HepG2 (cell line): ENCODE results near the gene GPATCH4. TPM values are rescaled to one million over a fixed set of nuclear protein-coding genes. Genes with fewer than 3 reads are reported as not detected.
A peak's percentile ranks its signal among the peaks of the same experiment; 100 is the strongest.

Experiments used
- DR1 ChIP-seq: sonication (generic); formaldehyde crosslinking; IDR thresholded peaks from 2 replicates; pipeline ENCODE4 v1.8.0; 2021; ENCODE audit warnings: mild to moderate bottlenecking, missing genetic modification reagents, inconsistent platforms
- EED ChIP-seq: sonication (generic); formaldehyde crosslinking; IDR thresholded peaks from 2 replicates; pipeline ENCODE4 v1.5.0; 2020; ENCODE audit warnings: mild to moderate bottlenecking, missing genetic modification reagents
- FOXJ3 ChIP-seq: sonication (generic); formaldehyde crosslinking; IDR thresholded peaks from 2 replicates; pipeline ENCODE4 v1.4.0; 2020; ENCODE audit warnings: missing genetic modification reagents, mild to moderate bottlenecking, borderline replicate concordance
- FOXO1 ChIP-seq: sonication (generic); formaldehyde crosslinking; IDR thresholded peaks from 2 replicates; pipeline ENCODE4 v1.4.0; 2020; ENCODE audit warnings: missing genetic modification reagents
- HCFC1 ChIP-seq: fragments of 150-350 bp; IDR thresholded peaks from 2 replicates; pipeline ENCODE4 v1.6.1; 2014; ENCODE audit warnings: low read depth, low read length
- POLR2A ChIP-seq, 2 experiments: IDR thresholded peaks; 2 replicates each; pipeline ENCODE4 v1.6.1; 2011; ENCODE audit warnings: low read depth in 2 of 2, low read length in 2 of 2, mild to moderate bottlenecking in 1 of 2, moderate library complexity in 1 of 2; ENCODE audit not compliant: insufficient read depth in 1 of 2
- RFX3 ChIP-seq: IDR thresholded peaks from 2 replicates; pipeline ENCODE4 v1.6.1; 2016; ENCODE audit warnings: missing biosample characterization, missing genetic modification reagents
- SALL2 ChIP-seq: sonication (generic); formaldehyde crosslinking; IDR thresholded peaks from 2 replicates; pipeline ENCODE4 v1.8.1; 2023; ENCODE audit warnings: mild to moderate bottlenecking, missing genetic modification reagents, inconsistent platforms
- TCF7L2 ChIP-seq: IDR thresholded peaks from 2 replicates; pipeline ENCODE4 v1.6.1; 2011; ENCODE audit warnings: mild to moderate bottlenecking, low read depth, low read length, moderate library complexity
- ZNF354B ChIP-seq: sonication (generic); formaldehyde crosslinking; IDR thresholded peaks from 2 replicates; pipeline ENCODE4 v1.8.0; 2022; ENCODE audit warnings: mild to moderate bottlenecking, missing genetic modification reagents
- ZNF607 ChIP-seq: sonication (generic); formaldehyde crosslinking; IDR thresholded peaks from 2 replicates; pipeline ENCODE4 v1.5.1; 2020; ENCODE audit warnings: missing genetic modification reagents, mild to moderate bottlenecking, borderline replicate concordance
- ZNF629 ChIP-seq: sonication (generic); formaldehyde crosslinking; conservative IDR thresholded peaks from 2 replicates; pipeline ENCODE4 v1.5.0; 2020; ENCODE audit warnings: missing genetic modification reagents
- ZNF720 ChIP-seq: sonication (generic); formaldehyde crosslinking; IDR thresholded peaks from 2 replicates; pipeline ENCODE4 v1.4.0; 2020; ENCODE audit warnings: missing genetic modification reagents
- polyA plus RNA-seq, 8 experiments: library from polyadenylated mRNA; depleted of rRNA in 3 of 8; stranded (reverse) in 7 of 8; unstranded in 1 of 8; fragments of >200 nt; fragmentation: Illumina TruSeq in 4 of 8; extraction: Trizol in 4 of 8; gene quantifications; 2 replicates each; pipeline versions ENCODE4 v1.2.1 to v1.2.3, GENCODE V29; 2011 to 2016; ENCODE audit warnings: low read depth in 4 of 8, missing spikeins in 1 of 8, mixed read lengths in 1 of 8; ENCODE audit not compliant: insufficient read depth in 1 of 8
- total RNA-seq, 5 experiments: library from RNA; depleted of rRNA; stranded (reverse); fragments of >200 nt; fragmentation: Illumina TruSeq; extraction: Trizol; gene quantifications; 2 replicates each; pipeline ENCODE4 v1.2.3, GENCODE V29; 2016; ENCODE audit warnings: low read depth in 1 of 5
- TF ChIP-seq, protein P1 (sequence below): sonication (generic); formaldehyde crosslinking; IDR thresholded peaks from 2 replicates; pipeline ENCODE4 v1.4.0; 2020; ENCODE audit warnings: missing genetic modification reagents, borderline replicate concordance
- TF ChIP-seq, protein P2 (sequence below): sonication (generic); formaldehyde crosslinking; IDR thresholded peaks from 2 replicates; pipeline ENCODE4 v1.9.0; 2021; ENCODE audit warnings: missing genetic modification reagents, borderline replicate concordance
- TF ChIP-seq, protein P3 (sequence below): sonication (generic); formaldehyde crosslinking; IDR thresholded peaks from 2 replicates; pipeline ENCODE4 v1.4.0; 2020; ENCODE audit warnings: missing genetic modification reagents, mild to moderate bottlenecking, borderline replicate concordance
- TF ChIP-seq, protein P4 (sequence below): IDR thresholded peaks from 2 replicates; pipeline ENCODE4 v1.6.1; 2018; ENCODE audit warnings: missing genetic modification reagents, mild to moderate bottlenecking, missing compliant biosample characterization
- TF ChIP-seq, protein P5 (sequence below): sonication (generic); formaldehyde crosslinking; IDR thresholded peaks from 2 replicates; pipeline ENCODE4 v1.4.0; 2020; ENCODE audit warnings: missing genetic modification reagents

The GPATCH4 gene
- total and polyA plus RNA-seq, 2 of the 13 experiments (the other 11 are each of a cell fraction or from before 2014, with no cell fraction given): 19.2 to 37.9 TPM

DNA sequence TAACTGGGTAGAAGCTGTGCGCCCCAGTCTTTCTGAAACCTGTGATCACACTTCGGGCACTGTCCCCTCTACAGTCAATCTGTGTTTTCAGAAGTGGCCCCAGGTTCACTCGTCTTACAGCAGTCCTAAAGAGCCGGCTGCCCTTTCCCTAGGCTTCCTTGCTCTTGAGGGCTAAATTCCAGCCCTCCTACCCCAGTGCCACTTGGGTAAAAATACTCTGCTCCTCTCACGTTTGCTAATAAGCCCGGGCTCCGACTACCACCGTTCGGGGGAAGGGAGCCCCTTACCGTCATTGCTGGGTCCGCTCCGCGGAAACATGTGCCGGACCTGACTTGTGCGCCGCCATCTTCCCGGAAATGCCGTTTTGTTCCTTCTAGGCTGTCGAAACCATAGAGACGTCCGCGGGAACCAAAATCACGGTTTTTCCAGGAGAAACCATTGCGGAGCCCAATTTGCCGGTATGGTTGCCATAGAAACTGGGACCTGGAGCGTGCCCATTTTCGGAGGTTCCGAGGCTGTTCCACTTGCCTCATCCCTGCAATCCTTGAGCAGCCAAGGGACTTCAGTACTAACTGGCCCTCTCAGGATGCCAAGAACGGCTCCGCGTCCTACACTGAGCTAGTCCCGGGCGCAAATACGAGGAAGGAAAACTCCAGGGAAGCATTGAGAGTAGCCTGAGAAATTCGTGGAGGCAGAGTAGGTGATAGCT lies at the start of gene GPATCH4 (continued):
- TF ChIP-seq, protein P1, sequence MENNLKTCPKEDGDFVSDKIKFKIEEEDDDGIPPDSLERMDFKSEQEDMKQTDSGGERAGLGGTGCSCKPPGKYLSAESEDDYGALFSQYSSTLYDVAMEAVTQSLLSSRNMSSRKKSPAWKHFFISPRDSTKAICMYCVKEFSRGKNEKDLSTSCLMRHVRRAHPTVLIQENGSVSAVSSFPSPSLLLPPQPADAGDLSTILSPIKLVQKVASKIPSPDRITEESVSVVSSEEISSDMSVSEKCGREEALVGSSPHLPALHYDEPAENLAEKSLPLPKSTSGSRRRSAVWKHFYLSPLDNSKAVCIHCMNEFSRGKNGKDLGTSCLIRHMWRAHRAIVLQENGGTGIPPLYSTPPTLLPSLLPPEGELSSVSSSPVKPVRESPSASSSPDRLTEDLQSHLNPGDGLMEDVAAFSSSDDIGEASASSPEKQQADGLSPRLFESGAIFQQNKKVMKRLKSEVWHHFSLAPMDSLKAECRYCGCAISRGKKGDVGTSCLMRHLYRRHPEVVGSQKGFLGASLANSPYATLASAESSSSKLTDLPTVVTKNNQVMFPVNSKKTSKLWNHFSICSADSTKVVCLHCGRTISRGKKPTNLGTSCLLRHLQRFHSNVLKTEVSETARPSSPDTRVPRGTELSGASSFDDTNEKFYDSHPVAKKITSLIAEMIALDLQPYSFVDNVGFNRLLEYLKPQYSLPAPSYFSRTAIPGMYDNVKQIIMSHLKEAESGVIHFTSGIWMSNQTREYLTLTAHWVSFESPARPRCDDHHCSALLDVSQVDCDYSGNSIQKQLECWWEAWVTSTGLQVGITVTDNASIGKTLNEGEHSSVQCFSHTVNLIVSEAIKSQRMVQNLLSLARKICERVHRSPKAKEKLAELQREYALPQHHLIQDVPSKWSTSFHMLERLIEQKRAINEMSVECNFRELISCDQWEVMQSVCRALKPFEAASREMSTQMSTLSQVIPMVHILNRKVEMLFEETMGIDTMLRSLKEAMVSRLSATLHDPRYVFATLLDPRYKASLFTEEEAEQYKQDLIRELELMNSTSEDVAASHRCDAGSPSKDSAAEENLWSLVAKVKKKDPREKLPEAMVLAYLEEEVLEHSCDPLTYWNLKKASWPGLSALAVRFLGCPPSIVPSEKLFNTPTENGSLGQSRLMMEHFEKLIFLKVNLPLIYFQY (CRISPR knock-in tag): no peak; the same call in 1 of the 2 replicates
- TF ChIP-seq POLR2A (IDR thresholded peaks at IDR 0.05; ENCODE audit: insufficient read depth in 1 of 2, low read depth in 2 of 2, low read length in 2 of 2) (peak; percentile 85 to 90), TCF7L2 (no peak), FOXO1 (no peak), ZNF354B (CRISPR knock-in tag) (no peak), RFX3 (CRISPR knock-in tag) (peak; percentile 73), DR1 (peak; percentile 41; the same call in 1 of the 2 replicates), ZNF607 (CRISPR knock-in tag) (peak; percentile 56; the same call in 1 of the 2 replicates), SALL2 (CRISPR knock-in tag) (peak; percentile 36; the same call in 1 of the 2 replicates), FOXJ3 (CRISPR knock-in tag) (peak; percentile 53; the same call in 1 of the 2 replicates), ZNF720 (CRISPR knock-in tag) (no peak), ZNF629 (CRISPR knock-in tag) (peak; percentile 70; the same call in 1 of the 2 replicates), HCFC1 (peak; percentile 63; the same call in 1 of the 2 replicates), EED (CRISPR knock-in tag) (0 out of 2 replicates have a peak, but pooled peaks have one; percentile 18)
- TF ChIP-seq, protein P2, sequence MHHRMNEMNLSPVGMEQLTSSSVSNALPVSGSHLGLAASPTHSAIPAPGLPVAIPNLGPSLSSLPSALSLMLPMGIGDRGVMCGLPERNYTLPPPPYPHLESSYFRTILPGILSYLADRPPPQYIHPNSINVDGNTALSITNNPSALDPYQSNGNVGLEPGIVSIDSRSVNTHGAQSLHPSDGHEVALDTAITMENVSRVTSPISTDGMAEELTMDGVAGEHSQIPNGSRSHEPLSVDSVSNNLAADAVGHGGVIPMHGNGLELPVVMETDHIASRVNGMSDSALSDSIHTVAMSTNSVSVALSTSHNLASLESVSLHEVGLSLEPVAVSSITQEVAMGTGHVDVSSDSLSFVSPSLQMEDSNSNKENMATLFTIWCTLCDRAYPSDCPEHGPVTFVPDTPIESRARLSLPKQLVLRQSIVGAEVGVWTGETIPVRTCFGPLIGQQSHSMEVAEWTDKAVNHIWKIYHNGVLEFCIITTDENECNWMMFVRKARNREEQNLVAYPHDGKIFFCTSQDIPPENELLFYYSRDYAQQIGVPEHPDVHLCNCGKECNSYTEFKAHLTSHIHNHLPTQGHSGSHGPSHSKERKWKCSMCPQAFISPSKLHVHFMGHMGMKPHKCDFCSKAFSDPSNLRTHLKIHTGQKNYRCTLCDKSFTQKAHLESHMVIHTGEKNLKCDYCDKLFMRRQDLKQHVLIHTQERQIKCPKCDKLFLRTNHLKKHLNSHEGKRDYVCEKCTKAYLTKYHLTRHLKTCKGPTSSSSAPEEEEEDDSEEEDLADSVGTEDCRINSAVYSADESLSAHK (CRISPR knock-in tag): 0 out of 2 replicates have a peak, but pooled peaks have one; percentile 29
- TF ChIP-seq, protein P3, sequence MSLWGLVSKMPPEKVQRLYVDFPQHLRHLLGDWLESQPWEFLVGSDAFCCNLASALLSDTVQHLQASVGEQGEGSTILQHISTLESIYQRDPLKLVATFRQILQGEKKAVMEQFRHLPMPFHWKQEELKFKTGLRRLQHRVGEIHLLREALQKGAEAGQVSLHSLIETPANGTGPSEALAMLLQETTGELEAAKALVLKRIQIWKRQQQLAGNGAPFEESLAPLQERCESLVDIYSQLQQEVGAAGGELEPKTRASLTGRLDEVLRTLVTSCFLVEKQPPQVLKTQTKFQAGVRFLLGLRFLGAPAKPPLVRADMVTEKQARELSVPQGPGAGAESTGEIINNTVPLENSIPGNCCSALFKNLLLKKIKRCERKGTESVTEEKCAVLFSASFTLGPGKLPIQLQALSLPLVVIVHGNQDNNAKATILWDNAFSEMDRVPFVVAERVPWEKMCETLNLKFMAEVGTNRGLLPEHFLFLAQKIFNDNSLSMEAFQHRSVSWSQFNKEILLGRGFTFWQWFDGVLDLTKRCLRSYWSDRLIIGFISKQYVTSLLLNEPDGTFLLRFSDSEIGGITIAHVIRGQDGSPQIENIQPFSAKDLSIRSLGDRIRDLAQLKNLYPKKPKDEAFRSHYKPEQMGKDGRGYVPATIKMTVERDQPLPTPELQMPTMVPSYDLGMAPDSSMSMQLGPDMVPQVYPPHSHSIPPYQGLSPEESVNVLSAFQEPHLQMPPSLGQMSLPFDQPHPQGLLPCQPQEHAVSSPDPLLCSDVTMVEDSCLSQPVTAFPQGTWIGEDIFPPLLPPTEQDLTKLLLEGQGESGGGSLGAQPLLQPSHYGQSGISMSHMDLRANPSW: no peak; the same call in 1 of the 2 replicates
- TF ChIP-seq, protein P4, sequence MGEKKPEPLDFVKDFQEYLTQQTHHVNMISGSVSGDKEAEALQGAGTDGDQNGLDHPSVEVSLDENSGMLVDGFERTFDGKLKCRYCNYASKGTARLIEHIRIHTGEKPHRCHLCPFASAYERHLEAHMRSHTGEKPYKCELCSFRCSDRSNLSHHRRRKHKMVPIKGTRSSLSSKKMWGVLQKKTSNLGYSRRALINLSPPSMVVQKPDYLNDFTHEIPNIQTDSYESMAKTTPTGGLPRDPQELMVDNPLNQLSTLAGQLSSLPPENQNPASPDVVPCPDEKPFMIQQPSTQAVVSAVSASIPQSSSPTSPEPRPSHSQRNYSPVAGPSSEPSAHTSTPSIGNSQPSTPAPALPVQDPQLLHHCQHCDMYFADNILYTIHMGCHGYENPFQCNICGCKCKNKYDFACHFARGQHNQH (CRISPR knock-in tag): peak; percentile 69; the same call in 1 of the 2 replicates
- TF ChIP-seq, protein P5, sequence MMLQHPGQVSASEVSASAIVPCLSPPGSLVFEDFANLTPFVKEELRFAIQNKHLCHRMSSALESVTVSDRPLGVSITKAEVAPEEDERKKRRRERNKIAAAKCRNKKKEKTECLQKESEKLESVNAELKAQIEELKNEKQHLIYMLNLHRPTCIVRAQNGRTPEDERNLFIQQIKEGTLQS (CRISPR knock-in tag): no peak
